ENCODE measurements around the gene PRDM10.
"Not testable (repeated sequence)": the region's sequence is repeated elsewhere in the genome, so short reads cannot be mapped to it uniquely, and the experiment has no call there.

Gene PRDM10

GRCh38 chr11:129974672-129975071 lies 28.0 kb downstream of the PRDM10 start:
- DNase-seq, result no peak

DNA sequence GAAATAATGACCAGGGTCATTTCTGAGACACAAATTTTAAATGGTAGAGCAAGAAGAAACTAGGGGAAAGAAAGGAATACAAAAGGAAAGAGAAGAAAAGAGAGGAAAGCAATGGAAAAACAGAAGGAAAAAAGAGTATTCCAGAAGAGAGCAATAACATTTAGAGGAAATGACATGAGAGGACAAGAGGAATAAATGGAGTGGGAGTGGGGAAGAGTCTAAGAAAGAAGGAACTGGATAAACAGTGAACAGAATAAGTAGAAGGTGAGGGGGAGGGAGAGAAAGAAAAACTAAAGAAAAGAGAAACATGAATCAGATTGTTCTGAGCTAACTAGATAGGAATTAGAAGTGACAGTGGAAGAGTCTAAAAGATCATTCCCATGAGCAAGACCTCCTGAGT lies 28.4 kb downstream of the PRDM10 start:
- DNase-seq, result peak; percentile 47

GRCh38 chr11:129973809-129974208 lies 28.8 kb downstream of the PRDM10 start:
- peak; percentile 59 for DNase-seq

DNA sequence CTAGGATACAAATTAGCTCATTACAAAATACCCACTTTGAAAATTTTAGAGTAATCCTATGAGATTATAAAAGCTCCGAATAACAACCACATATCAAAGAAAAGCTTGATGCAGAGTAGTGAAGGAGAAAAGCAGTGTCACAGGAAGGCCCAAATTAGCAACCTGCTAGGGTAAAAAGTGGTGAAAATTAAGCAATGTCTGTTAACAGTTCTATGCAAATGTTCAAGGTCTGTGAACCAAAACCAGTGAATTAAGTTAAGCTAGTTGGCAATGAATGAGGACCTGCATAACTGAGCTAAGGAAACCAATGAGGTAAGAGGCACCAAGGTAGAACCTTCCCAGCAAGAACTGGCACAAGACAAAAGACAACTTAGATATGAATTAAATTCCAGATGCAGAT lies 29.6 kb downstream of the PRDM10 start:
- DNase-seq, result peak; percentile 16

GRCh38 chr11:129972611-129973010 lies 30.0 kb downstream of the PRDM10 start:
- no peak for DNase-seq

GRCh38 chr11:129971856-129972255 lies 30.8 kb downstream of the PRDM10 start:
- DNase-seq, result not testable (repeated sequence)

GRCh38 chr11:129969920-129970319 lies 32.7 kb downstream of the PRDM10 start:
- no peak for DNase-seq

DNA sequence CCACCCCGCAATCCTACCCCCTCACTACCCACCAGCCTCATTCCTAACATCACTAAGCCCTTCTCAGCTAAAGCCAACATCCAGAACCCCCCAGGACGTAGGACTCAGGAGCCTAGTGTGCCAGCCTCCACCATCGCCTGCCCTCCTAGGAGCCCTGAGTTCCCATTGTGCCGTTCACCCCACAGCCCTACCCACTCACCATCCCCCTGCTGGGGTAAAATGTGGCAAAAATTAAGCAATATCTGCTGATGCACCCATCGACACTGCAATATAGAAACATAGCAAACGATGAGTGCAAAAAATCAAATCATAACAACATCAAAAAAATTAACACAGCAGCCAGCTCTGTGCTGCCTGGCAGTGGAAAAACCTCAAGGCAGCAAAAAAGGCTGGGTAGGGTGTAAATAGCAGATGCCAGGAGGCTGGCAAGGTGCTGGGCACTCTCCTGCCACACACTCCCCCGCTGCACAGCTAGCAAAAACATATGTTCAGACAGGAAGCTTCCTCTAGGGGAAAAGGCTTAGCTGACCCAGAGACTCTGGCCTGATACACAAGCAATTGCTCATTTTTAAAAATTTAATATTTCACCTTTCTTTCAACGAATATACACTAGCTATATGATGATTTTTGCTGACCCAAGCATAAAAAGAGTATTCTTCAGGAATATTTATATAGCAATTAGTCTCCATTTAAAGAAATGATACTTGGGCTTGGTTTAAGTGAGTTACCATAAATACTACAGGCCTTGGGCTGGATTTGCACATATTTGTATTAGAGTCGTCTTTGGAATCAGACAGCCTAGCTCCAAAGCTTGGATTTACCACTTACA lies 33.8 kb downstream of the PRDM10 start:
- no peak for DNase-seq

GRCh38 chr11:129967996-129968395 lies 34.6 kb downstream of the PRDM10 start:
- DNase-seq, result peak; percentile 13

GRCh38 chr11:129965248-129965647 lies 37.4 kb downstream of the PRDM10 start:
- DNase-seq, result no peak

DNA sequence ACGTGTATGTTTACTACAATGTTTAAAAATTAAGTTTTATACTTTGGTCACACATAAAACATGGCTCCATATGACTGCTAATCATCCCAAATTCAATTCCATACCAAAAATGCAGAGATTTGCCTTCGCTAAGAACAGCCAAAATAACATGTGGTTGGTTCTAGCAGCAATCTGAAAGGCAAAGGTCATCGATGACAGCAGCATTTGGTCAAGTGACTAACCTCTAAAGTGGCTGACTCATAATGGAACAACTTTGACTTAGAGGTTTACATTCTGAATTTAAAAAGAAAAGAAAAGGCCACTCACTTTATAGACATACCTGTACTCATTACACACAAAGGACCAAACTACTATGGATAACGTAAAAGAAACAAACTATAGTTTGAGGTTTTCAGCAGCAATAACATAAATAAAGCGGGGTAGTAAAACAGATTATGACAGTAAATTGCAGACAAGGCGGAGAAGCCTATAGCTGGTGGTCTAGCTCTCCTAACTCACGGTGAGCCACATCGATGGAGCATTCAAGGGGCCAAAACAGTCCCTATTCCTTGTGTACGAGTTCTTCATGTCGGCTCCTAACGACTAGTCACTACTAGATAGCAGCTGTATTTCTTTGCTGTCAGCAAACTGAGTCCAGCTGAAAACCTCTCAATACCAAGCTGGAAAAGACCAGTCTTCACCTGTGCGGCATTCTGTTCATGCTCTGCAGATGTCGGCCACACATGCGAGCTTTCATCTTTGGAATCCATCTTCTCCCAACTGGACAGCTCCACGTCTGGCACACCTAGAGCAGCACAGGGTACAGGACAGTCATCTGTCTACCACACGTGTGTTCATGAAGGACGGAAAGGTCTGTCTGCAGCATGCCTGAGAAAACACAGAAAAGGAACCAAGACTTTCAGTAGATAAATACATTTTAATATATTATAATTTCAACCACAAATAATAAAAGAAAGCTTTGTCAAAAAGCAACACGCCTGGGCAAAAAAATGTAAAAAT lies 42.1 kb downstream of the PRDM10 start:
- peak; percentile 58 for DNase-seq

DNA sequence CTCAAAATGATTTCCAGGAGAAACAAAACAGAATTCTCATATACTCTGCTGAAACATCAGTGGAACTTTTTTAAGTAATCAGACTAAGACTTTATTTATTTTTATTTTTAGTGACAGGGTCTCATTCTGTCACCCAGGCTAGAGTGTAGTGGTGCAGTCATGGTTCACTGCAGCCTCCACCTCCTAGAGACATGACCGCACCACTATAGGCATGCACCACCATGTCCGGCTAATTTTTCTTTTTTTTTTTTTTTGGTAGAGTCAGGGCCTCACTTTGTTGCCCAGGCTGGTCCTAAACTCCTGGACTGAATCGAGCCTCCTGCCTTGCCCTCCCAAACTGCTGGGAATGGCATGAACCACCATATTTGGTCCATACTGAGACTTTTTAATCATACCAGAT lies 42.9 kb downstream of the PRDM10 start:
- DNase-seq, result no peak

- no peak for DNase-seq
Measured at GRCh38 chr11:129955282-129955681, 47.4 kb downstream of the PRDM10 start.

DNA sequence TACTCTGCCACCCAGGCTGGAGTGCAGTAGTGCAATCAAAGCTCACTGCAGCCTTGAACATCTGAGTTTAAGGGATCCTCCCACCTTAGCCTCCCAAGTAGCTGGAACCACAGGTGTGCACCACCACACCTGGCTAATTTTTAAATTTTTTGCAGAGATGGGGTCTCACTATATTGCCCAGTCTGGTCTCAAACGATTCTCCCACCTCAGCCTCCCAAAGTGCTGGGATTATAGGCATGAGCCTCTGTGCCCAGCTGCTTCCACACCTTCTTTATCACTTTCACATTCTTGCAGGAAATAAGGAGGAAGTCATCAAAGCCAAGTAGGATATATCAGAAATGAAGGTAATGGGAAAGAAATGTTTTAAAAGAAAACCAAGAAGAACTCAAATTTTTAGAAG lies 47.9 kb downstream of the PRDM10 start:
- DNase-seq, result not testable (repeated sequence)

DNA sequence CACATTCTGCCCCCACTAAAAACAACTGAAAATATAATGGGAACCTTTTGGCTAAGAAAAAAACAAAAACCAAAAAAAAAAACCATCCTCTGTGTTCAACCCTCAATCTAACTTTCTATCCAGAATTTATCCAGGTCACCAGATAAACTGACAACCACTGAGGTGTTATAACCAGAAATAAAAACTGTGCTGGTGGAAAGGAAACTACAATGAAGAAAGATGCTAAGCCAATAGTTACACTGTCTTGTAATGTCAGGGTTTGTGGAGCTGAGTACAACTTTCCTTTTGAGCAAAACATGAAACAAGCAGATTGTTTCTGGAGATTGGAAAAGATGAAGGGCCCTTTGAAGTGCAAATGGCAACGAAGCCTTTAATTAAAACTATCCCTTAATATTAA lies 50.8 kb downstream of the PRDM10 start:
- DNase-seq, result no peak

DNA sequence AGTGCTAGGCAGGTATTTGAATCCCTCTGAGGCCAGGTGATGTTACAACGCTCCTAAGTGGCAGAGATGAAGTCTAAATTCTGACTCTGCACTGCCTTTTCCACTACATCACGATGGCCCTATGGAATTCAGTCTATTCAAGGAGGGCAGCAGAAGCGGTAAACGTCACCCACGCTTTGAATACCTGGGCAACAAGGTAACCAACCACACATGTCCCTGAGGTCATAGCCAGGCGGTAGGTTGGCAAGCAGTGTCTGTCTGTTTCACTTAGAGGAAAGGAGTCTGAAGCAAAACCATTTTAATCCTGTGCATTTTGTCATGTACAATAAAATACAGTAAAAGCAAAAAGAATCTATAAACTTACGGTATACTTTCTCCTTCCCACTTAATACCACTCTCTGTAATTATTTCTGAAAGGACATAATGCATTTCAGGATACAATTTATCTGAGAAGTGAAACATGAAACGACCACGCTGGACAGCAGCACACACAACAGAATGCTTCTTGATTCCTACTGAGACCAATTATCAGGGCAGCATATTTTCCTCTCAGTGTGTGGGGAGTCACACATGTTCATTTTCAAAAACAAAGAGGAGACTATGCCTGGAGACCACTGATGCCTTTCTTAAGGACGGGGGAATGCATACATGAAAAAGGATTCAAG lies 51.3 kb downstream of the PRDM10 start:
- no peak for DNase-seq

DNA sequence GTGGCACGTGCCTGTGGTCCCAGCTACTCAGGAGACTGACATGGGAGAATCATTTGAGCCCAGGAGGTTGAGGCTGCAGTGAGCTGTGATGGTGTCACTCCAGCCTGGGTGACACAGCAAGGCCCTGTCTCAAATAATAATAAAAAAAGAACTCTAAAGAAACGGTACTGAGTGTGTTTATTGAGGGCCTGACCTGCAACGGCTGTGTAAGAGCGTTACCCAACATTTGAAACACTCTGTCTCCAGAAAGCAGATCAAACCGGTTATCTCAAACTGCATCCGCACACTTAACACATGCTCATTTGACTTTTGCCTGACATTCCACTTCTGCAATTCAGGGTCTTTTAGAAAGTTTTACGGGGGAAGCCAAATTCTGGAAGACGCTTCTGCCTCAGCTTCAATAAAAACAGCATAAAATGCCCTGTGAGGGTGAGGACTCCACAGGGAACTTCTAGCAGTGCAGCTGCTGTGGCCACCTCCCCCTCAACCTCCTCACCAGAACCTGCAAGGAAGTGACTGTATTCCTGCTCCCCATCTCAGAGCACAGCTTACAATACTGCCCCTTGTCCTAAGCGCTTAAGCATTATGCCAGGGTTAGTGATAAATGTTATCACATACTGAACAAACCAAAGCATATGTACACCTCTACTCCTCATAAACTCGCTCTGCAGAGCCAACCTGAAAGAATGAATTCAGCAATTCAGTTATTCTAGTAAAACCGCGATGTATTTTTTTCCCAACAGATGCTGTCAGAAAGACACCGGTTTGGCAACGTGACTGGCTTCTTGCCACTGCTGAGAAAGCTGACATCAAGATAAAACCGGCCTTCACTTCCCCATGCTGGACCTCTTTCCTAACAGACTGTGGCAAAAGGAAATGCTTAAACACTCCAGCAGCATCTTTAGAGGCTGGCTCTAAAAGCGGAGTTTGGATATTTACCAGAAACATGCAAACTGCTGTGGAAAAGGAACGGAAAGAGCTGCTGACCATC lies 52.2 kb downstream of the PRDM10 start:
- DNase-seq, result no peak

GRCh38 chr11:129948926-129949466 lies 53.6 kb downstream of the PRDM10 start:
- DNase-seq, result no peak

GRCh38 chr11:129947474-129947873 lies 55.2 kb downstream of the PRDM10 start:
- DNase-seq, result no peak

DNA sequence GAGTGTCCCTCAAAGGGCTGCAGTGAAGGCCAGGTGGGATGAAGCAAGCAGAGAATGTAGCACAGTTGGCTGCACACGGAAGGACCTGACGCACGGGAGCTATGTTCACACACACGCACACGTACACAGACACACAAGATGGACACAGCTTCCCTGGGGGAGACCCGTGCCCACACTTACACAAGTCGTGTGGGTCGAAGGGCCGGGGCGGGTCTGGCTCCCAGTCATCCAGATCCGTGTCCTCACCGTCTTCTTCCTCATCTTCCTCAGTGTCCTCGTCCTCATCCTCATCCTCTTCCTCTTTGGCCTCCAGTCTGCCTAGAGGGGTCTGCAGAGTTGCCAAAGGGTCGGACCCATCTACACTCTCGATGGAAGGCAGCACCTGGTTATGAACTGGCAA lies 55.7 kb downstream of the PRDM10 start:
- no peak for DNase-seq

GRCh38 chr11:129946256-129946655 lies 56.4 kb downstream of the PRDM10 start:
- DNase-seq, result no peak

DNA sequence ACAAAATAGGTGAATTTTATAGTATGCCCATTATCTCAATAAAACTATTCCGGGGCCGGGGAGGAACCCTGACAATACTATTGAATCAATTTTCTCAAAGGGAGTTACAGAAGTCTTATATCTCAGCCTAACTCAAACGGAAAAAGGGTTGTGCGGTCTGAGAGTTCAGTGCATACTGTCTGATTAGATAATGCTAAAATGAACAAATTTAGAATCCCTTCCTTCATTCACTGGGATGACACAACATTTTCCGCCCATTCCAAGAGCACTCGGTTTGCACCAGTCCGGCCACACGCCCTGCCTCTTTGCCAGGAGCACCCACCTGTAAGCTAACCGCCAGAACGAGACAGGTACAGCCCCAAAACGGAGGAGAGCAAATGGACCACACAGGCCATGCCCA lies 57.3 kb downstream of the PRDM10 start:
- no peak for DNase-seq
